ENCODE data around the gene MCMBP. TPM values are rescaled to one million over a fixed set of nuclear protein-coding genes. Genes with fewer than 3 reads are reported as not detected.

Gene MCMBP, protein sequence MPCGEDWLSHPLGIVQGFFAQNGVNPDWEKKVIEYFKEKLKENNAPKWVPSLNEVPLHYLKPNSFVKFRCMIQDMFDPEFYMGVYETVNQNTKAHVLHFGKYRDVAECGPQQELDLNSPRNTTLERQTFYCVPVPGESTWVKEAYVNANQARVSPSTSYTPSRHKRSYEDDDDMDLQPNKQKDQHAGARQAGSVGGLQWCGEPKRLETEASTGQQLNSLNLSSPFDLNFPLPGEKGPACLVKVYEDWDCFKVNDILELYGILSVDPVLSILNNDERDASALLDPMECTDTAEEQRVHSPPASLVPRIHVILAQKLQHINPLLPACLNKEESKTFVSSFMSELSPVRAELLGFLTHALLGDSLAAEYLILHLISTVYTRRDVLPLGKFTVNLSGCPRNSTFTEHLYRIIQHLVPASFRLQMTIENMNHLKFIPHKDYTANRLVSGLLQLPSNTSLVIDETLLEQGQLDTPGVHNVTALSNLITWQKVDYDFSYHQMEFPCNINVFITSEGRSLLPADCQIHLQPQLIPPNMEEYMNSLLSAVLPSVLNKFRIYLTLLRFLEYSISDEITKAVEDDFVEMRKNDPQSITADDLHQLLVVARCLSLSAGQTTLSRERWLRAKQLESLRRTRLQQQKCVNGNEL
- total RNA-seq: 36.7 and 43.4 TPM in 2 replicates

DNA sequence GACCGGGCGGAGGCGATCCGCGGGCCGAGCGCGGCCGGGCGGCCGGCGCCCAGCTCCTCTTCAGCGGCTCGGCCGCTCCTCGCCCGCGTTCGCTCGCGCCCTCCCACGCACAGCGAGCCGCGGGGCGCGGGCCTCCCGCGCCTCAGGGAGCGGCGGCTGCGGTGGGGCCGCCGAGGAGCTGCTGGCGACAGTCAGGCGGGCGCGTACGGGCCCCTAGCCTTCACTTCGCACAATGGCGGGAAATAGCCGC, at the start of gene MCMBP:
Gene MCMBP, minus strand, starts transcription at position 234 of the 250 bp plus-strand sequence. CDS start 259 bp downstream, outside the sequence.
- H3K36me3 ChIP-seq (ENCODE audit: control insufficient read depth, insufficient read depth, low read length): no peaks in the 10 kb centered on the region
- H3K27me3 ChIP-seq (ENCODE audit: control insufficient read depth, insufficient read depth, low read length): no peaks in the 10 kb centered on the region
- H3K4me3 ChIP-seq (ENCODE audit: low read depth, low read length): peak within 1 kb of the TSS; percentile 71
- TF ChIP-seq, protein P1, sequence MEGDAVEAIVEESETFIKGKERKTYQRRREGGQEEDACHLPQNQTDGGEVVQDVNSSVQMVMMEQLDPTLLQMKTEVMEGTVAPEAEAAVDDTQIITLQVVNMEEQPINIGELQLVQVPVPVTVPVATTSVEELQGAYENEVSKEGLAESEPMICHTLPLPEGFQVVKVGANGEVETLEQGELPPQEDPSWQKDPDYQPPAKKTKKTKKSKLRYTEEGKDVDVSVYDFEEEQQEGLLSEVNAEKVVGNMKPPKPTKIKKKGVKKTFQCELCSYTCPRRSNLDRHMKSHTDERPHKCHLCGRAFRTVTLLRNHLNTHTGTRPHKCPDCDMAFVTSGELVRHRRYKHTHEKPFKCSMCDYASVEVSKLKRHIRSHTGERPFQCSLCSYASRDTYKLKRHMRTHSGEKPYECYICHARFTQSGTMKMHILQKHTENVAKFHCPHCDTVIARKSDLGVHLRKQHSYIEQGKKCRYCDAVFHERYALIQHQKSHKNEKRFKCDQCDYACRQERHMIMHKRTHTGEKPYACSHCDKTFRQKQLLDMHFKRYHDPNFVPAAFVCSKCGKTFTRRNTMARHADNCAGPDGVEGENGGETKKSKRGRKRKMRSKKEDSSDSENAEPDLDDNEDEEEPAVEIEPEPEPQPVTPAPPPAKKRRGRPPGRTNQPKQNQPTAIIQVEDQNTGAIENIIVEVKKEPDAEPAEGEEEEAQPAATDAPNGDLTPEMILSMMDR (IDR thresholded peaks at IDR 0.05; ENCODE audit: insufficient read depth, low read length, severe bottlenecking): no peak
- DNase-seq (ENCODE audit: low read depth): no peak
- no peak for FAIRE-seq

DNA sequence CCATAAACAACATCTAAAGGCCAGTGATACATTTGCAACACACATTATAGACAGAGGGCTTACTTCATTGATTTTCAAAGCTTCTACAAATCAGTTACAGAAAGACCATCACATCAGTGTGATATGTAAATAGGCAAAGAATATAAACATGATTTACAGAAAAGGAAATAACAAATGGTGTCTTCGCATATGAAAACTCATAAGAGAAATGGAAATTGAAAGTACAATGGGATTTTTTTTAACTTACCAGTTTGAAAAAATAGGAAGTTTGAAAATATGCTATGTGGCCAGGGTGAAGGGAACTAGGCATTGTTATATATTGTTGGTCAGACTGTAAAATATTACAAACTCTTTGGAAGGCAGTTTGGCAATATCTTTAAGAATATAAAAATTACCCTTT, 47.2 kb upstream of the MCMBP start:
- Histone ChIP-seq H3K36me3 (ENCODE audit: control insufficient read depth, insufficient read depth, low read length) (peaks cover 12% of the 10 kb centered on the region), H3K27me3 (ENCODE audit: control insufficient read depth, insufficient read depth, low read length) (no peaks in the 10 kb centered on the region), H3K4me3 (ENCODE audit: low read depth, low read length) (no peak overlapping the region)
- FAIRE-seq: no peak
- TF ChIP-seq, protein P1 (IDR thresholded peaks at IDR 0.05; ENCODE audit: insufficient read depth, low read length, severe bottlenecking): no peak
- no peak for DNase-seq (ENCODE audit: low read depth)

DNA sequence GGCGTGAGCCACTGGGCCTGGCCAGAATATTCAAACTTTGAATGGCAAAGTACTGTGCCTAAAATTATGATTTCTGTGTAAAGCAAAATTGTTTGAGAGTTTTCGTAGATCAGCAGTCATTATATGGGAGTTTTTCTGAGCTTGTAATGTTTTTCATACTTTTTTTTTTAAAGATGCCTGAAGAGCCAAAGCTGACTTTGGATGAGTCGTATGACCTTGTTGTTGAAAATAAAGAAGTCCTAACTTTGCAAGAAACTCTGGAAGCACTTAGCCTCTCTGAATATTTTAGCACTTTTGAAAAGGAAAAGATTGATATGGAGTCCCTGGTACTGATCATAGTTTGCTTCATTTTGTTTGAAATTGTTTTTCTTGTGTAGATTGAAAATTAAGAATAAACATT, 46.6 kb upstream of the MCMBP start:
- Histone ChIP-seq H3K36me3 (ENCODE audit: control insufficient read depth, insufficient read depth, low read length) (peaks cover 10% of the 10 kb centered on the region), H3K4me3 (ENCODE audit: low read depth, low read length) (no peak overlapping the region), H3K27me3 (ENCODE audit: control insufficient read depth, insufficient read depth, low read length) (no peaks in the 10 kb centered on the region)
- no peak for FAIRE-seq
- DNase-seq (ENCODE audit: low read depth): no peak
- TF ChIP-seq, protein P1 (IDR thresholded peaks at IDR 0.05; ENCODE audit: insufficient read depth, low read length, severe bottlenecking): no peak

DNA sequence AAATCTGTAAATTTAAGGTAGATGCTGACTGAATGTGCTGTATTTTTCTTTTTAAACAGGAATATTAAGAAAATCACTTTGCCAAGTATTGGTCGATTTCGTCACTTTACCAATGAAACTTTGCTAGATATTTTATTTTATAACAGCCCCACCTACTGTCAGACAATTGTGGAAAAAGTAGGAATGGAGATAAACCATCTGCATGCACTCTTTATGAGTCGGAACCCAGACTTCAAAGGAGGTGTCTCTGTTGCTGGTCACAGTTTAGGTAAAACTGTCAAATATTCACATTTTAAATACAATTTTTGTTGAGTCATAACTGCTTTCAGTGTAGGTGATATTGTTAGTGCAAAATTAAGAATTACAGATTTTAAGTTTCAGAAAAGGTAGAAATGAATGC, 45.1 kb upstream of the MCMBP start:
- Histone ChIP-seq H3K4me3 (ENCODE audit: low read depth, low read length) (no peak overlapping the region), H3K36me3 (ENCODE audit: control insufficient read depth, insufficient read depth, low read length) (peaks cover 10% of the 10 kb centered on the region), H3K27me3 (ENCODE audit: control insufficient read depth, insufficient read depth, low read length) (no peaks in the 10 kb centered on the region)
- FAIRE-seq: no peak
- no peak for DNase-seq (ENCODE audit: low read depth)
- TF ChIP-seq, protein P1 (IDR thresholded peaks at IDR 0.05; ENCODE audit: insufficient read depth, low read length, severe bottlenecking): no peak

DNA sequence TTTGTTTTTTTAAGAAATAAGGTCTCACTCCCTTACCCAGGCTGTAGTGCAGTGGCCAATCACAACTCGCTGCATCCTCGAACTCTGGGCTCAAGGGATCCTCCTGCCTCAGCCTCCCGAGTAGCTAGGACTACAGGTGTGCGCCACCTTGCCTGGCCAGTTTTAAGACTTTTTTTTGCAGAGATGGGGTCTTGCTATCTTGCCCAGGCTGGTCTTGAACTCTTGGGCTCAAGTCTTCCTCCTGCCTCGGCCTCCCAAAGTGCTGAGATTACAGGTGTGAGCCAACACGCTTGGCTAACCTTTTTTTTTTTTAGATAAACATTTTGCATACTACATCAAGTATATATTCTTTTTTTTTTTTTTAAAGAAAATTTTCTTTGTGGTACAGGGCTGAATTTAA, 38.0 kb upstream of the MCMBP start:
- no peak for DNase-seq (ENCODE audit: low read depth)
- FAIRE-seq: no peak
- H3K4me3 ChIP-seq (ENCODE audit: low read depth, low read length): no peak overlapping the region
- no peaks in the 10 kb centered on the region for H3K27me3 ChIP-seq (ENCODE audit: control insufficient read depth, insufficient read depth, low read length)
- peaks cover 5% of the 10 kb centered on the region for H3K36me3 ChIP-seq (ENCODE audit: control insufficient read depth, insufficient read depth, low read length)
- TF ChIP-seq, protein P1 (IDR thresholded peaks at IDR 0.05; ENCODE audit: insufficient read depth, low read length, severe bottlenecking): no peak
